ENCODE results near the gene TPST2. TPM values are rescaled to one million over a fixed set of nuclear protein-coding genes. Genes with fewer than 3 reads are reported as not detected.
A peak's percentile ranks its signal among the peaks of the same experiment; 100 is the strongest.

TPST2 gene
- total RNA-seq, 1 experiment from 2014 or later, result 50.1 TPM

DNA sequence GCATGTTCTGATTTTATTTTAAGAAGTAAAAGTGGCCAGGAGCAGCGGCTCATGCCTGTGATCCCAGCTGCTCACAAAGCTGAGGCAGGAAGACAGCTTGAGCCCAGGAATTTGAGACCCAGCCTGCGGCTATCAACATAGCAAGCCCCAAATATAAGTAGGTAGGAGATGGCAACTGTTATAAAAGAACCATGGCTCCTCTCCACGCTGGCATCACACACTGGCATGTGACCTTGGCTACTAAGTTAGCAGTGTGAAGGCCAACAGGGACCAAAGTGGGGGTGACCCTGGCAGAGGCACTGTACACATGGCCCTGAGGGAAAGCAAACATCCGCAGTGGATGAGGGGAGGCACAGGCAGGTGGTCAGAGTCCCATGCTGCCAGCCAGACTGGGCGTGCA, 33.0 kb downstream of the TPST2 start:
- Histone ChIP-seq H2AK5ac (ENCODE audit: insufficient read length, low read length) (no peak overlapping the region), H3K27ac (ENCODE audit: insufficient read length, low read depth, low read length) (no peak overlapping the region), H4K8ac (replicated peaks; ENCODE audit: insufficient read length, low read depth, low read length) (no peak overlapping the region), H2BK12ac (ENCODE audit: insufficient read length, low read depth, low read length) (no peak overlapping the region), H2BK120ac (ENCODE audit: low read depth, low read length, poor library complexity, severe bottlenecking) (no peak overlapping the region), H2BK5ac (ENCODE audit: insufficient read length, low read length) (no peak overlapping the region), H3K9me3 (ENCODE audit: control insufficient read depth, low read depth, low read length) (no peaks in the 10 kb centered on the region), H3K23me2 (ENCODE audit: insufficient read length, low read depth, low read length, poor library complexity, severe bottlenecking) (no peaks in the 10 kb centered on the region), H3K4me2 (ENCODE audit: insufficient read depth, insufficient read length, low read length) (no peak overlapping the region), H4K20me1 (ENCODE audit: control insufficient read depth, insufficient read depth, insufficient read length) (peaks cover 3% of the 10 kb centered on the region), H3K14ac (ENCODE audit: insufficient read depth, low read length) (peak overlapping the region; percentile 4; the same call in 1 of the 2 replicates), H3K56ac (ENCODE audit: insufficient read length, low read depth, low read length) (no peak overlapping the region), H3K4me1 (ENCODE audit: insufficient read depth, low read length) (peaks cover 23% of the 10 kb centered on the region), H2BK20ac (ENCODE audit: low read depth, low read length, poor library complexity, severe bottlenecking) (no peak overlapping the region), H4K91ac (ENCODE audit: insufficient read length, low read depth, low read length) (no peak overlapping the region), H3K4ac (ENCODE audit: low read depth, low read length) (no peak overlapping the region), H3K18ac (ENCODE audit: insufficient read length, low read depth, low read length) (peak overlapping the region; percentile 44), H2AFZ (ENCODE audit: low read length) (no peak overlapping the region), H4K5ac (ENCODE audit: insufficient read length, low read depth, low read length) (no peak overlapping the region), H3K9ac (ENCODE audit: extremely low read depth, insufficient read length, low read length) (peak overlapping the region; percentile 0), H3K79me1 (ENCODE audit: insufficient read depth, low read depth, low read length, poor library complexity, severe bottlenecking) (peaks cover 10% of the 10 kb centered on the region), H2BK15ac (ENCODE audit: low read depth, low read length) (no peak overlapping the region; the same call in 1 of the 2 replicates), H3K27me3 (ENCODE audit: insufficient read depth, low read length) (no peaks in the 10 kb centered on the region), H3K23ac (ENCODE audit: insufficient read length, low read depth, low read length) (no peak overlapping the region), H3K79me2 (ENCODE audit: insufficient read depth, low read length) (peaks cover 40% of the 10 kb centered on the region; the same call in 1 of the 2 replicates), H3T11ph (ENCODE audit: low read length) (no peak overlapping the region)
- Mint-ChIP-seq H3K27me3 (ENCODE audit: low read depth) (no peaks in the 10 kb centered on the region), H3K4me3 (no peak overlapping the region), H3K9me3 (no peaks in the 10 kb centered on the region; a peak in 1 of 5 replicates), H3K4me1 (peaks cover 74 to 75% of the 10 kb centered on the region in 2 experiments), H3K27ac (peak overlapping the region in 2 of 3 experiments; percentile 68 to 83; a peak in 4 of 7 replicates), H3K36me3 (ENCODE audit: insufficient read depth in 1 of 3, low read depth in 3 of 3) (peaks cover 0 to 7% (median 4%) of the 10 kb centered on the region in 3 experiments; a peak in 3 of 7 replicates)
- no CpG with 5 or more reads among the region's 5 CpGs for WGBS (ENCODE audit: extremely low coverage, insufficient read length, low lambda C conversion rate)
- TF ChIP-seq CTCF (conservative IDR thresholded peaks at IDR 0.05), result no peak
- DNase-seq, result no peak

Measured in H9 (cell line).